Measurements from ENCODE around the gene MC3R.
"Not testable (repeated sequence)": the region's sequence is repeated elsewhere in the genome, so short reads cannot be mapped to it uniquely, and the experiment has no call there.

Gene MC3R

DNA sequence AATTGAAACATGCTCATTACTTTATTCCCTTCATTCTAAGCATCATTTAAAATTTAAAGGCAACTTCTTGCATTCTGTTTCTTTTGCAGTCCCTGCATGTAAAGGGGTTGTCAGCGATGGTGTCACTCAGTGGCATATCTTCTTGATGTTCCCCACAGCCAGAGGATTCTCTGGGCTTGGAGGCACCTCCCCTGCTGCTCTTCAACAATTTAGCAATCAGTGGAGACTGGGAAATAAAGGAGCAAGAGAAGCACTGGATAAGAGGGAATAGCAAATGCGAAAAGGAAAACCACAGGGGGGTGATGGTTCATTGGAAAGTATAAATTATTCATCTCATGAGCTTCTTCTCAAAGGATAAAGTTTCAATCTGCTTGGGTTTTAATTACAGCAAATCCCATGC is 30.7 kb upstream of the MC3R start:
- peaks cover 37% of the 10 kb centered on the region for H3K9me3 Mint-ChIP-seq
- no peaks in the 10 kb centered on the region for H3K4me1 Mint-ChIP-seq
- TF ChIP-seq, protein P1, sequence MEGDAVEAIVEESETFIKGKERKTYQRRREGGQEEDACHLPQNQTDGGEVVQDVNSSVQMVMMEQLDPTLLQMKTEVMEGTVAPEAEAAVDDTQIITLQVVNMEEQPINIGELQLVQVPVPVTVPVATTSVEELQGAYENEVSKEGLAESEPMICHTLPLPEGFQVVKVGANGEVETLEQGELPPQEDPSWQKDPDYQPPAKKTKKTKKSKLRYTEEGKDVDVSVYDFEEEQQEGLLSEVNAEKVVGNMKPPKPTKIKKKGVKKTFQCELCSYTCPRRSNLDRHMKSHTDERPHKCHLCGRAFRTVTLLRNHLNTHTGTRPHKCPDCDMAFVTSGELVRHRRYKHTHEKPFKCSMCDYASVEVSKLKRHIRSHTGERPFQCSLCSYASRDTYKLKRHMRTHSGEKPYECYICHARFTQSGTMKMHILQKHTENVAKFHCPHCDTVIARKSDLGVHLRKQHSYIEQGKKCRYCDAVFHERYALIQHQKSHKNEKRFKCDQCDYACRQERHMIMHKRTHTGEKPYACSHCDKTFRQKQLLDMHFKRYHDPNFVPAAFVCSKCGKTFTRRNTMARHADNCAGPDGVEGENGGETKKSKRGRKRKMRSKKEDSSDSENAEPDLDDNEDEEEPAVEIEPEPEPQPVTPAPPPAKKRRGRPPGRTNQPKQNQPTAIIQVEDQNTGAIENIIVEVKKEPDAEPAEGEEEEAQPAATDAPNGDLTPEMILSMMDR (IDR thresholded peaks at IDR 0.05; ENCODE audit: unreplicated experiment in 3 of 3) = no peak
- H3K27me3 Mint-ChIP-seq (ENCODE audit: low read depth) = peaks cover 7% of the 10 kb centered on the region
- H3K4me3 Mint-ChIP-seq = no peak overlapping the region
- H3K27ac Mint-ChIP-seq = no peak overlapping the region
- H3K36me3 Mint-ChIP-seq (ENCODE audit: low read depth) = no peaks in the 10 kb centered on the region

DNA sequence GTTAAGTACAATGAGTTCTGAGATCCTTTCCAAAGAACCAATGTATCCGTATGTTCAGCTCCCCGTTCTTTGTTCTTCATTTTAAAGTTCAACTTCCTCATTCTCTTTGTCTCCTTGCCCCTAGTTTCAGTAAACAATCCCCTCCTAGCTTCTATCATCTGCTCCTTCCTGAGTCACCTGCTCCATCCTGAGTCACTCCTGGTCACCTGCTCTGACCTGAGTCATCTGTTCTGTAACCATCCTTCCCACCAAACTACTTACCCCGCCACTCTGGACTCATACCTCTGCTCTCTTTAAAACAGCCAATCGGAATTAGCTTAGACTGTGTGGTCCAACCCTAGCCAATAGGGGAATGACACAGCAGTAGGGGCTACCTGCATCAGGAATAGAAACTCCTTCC is 27.3 kb upstream of the MC3R start:
- not testable (repeated sequence) for H3K36me3 Mint-ChIP-seq (ENCODE audit: low read depth); H3K4me1 Mint-ChIP-seq; H3K4me3 Mint-ChIP-seq; H3K27me3 Mint-ChIP-seq (ENCODE audit: low read depth); H3K27ac Mint-ChIP-seq
- H3K9me3 Mint-ChIP-seq = peaks cover 47% of the 10 kb centered on the region

DNA sequence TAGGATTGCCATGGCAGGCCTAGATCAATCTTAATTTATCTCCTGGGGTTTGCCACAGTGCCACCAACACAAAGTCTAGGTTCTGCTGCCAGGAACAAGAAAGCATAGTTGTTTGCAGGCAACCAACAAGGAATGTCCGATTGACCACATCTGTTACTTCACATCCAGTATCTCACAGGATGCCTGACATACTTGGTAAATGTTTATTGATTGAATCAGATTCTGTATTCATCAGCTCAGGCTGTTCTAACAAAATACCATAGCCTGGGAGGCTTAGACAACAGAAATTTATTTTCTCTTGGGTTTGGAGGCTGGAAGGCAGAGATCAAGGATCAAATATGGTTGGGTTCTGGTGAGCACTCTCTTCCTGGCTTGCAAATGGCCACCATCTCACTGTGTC is 26.3 kb upstream of the MC3R start:
- H3K36me3 Mint-ChIP-seq (ENCODE audit: low read depth) = no peaks in the 10 kb centered on the region
- H3K9me3 Mint-ChIP-seq = peaks cover 48% of the 10 kb centered on the region
- TF ChIP-seq, protein P1 (IDR thresholded peaks at IDR 0.05; ENCODE audit: unreplicated experiment in 3 of 3) = no peak
- H3K4me3 Mint-ChIP-seq = no peak overlapping the region
- H3K27me3 Mint-ChIP-seq (ENCODE audit: low read depth) = peaks cover 4% of the 10 kb centered on the region
- no peak overlapping the region for H3K27ac Mint-ChIP-seq
- H3K4me1 Mint-ChIP-seq = no peaks in the 10 kb centered on the region

DNA sequence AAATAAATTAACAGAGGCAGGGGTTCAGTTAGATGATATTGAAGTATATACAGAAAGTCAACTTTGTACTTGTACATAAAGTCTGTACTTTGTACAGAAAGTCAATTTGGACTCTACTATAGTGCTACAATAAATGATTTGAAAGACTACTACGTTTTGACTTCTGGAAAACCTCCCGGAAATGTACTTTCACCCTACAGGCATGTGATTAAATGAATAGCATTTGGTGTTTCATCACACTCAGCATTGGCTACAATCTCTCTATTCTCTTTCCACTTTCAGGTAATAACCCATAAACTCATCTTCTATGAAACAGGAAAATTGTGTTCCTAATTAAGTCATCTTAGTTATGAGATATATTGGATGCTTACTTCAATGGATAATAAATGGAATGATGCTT is 25.6 kb upstream of the MC3R start:
- Mint-ChIP-seq H3K4me1 (no peaks in the 10 kb centered on the region), H3K36me3 (ENCODE audit: low read depth) (no peaks in the 10 kb centered on the region), H3K4me3 (no peak overlapping the region), H3K9me3 (peaks cover 49% of the 10 kb centered on the region), H3K27ac (no peak overlapping the region), H3K27me3 (ENCODE audit: low read depth) (peaks cover 4% of the 10 kb centered on the region)
- TF ChIP-seq, protein P1 (IDR thresholded peaks at IDR 0.05; ENCODE audit: unreplicated experiment in 3 of 3) = no peak

DNA sequence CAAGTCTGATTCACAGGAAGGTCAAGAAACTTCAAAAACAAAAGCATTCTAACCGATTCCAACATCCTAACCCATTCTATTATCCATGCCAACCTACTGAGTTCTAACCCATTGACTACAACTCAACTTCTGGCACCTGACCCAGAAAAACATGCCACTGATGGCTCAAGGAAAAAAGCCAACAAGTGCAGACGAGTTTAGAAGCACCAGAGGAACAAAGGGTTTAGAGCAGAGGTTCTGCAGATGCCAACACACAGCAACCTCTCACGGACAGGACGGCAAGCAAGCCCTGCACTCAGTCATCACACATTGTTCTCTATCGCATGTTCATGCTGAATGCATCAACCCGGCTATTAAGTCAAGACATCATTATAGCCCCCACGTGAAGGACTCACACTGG is 25.2 kb upstream of the MC3R start:
- no peak overlapping the region for H3K27ac Mint-ChIP-seq
- no peaks in the 10 kb centered on the region for H3K36me3 Mint-ChIP-seq (ENCODE audit: low read depth)
- H3K4me3 Mint-ChIP-seq = no peak overlapping the region
- TF ChIP-seq, protein P1 (IDR thresholded peaks at IDR 0.05; ENCODE audit: unreplicated experiment in 3 of 3) = no peak
- H3K9me3 Mint-ChIP-seq = peaks cover 52% of the 10 kb centered on the region
- H3K27me3 Mint-ChIP-seq (ENCODE audit: low read depth) = peaks cover 4% of the 10 kb centered on the region
- H3K4me1 Mint-ChIP-seq = no peaks in the 10 kb centered on the region

DNA sequence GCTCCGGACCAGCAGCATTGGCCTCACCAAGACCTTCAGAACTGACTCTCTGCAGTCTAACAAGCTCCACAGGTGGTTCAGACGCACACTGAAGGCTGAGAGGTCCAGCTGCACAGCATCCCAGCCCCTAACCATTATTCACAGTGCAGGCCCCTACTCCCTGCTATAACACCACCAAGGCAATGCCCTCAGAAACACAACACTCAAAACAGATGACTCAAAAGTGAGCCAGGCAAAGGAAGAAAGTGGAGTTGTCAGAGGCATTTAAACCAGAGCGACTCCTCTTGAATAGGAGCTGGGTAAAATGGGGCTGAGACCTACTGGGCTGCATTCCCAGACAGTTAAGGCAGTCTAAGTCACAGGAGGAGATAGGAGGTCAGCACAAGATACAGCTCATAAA is 20.5 kb upstream of the MC3R start:
- H3K27ac Mint-ChIP-seq = no peak overlapping the region
- no peaks in the 10 kb centered on the region for H3K36me3 Mint-ChIP-seq (ENCODE audit: low read depth)
- H3K27me3 Mint-ChIP-seq (ENCODE audit: low read depth) = peaks cover 3% of the 10 kb centered on the region
- no peak overlapping the region for H3K4me3 Mint-ChIP-seq
- H3K9me3 Mint-ChIP-seq = peaks cover 43% of the 10 kb centered on the region
- H3K4me1 Mint-ChIP-seq = no peaks in the 10 kb centered on the region
- TF ChIP-seq, protein P1 (IDR thresholded peaks at IDR 0.05; ENCODE audit: unreplicated experiment in 3 of 3) = no peak

Measured in nephron (organoid).